Tibial nerve (tissue), 4 donors: ENCODE data around the gene SLC2A3.
"Not testable (repeated sequence)": the region's sequence is repeated elsewhere in the genome, so short reads cannot be mapped to it uniquely, and the experiment has no call there.

Experiments used
- EP300 ChIP-seq, 2 donors: sonication (generic); formaldehyde crosslinking; IDR thresholded peaks; one replicate each; pipeline ENCODE4 v1.6.1; 2017; ENCODE audit warnings: antibody characterized with exemption in 2 of 2, mild to moderate bottlenecking in 1 of 2
- POLR2A ChIP-seq, 2 donors: fragments of 450-650 bp; IDR thresholded peaks; one replicate each; pipeline ENCODE4 v1.6.1; 2017; ENCODE audit warnings: antibody characterized with exemption in 2 of 2, mild to moderate bottlenecking in 2 of 2, moderate library complexity in 2 of 2
- TF ChIP-seq, protein P1 (sequence below), 5 experiments: fragments of 200-600 bp in 3 of 5; fragments of 450-650 bp in 2 of 5; sonication (generic) in 3 of 5; IDR thresholded peaks; one replicate each; pipeline ENCODE4 v1.5.1; 2016 to 2019; ENCODE audit warnings: antibody characterized with exemption in 5 of 5, mild to moderate bottlenecking in 3 of 5, moderate library complexity in 2 of 5

DNA sequence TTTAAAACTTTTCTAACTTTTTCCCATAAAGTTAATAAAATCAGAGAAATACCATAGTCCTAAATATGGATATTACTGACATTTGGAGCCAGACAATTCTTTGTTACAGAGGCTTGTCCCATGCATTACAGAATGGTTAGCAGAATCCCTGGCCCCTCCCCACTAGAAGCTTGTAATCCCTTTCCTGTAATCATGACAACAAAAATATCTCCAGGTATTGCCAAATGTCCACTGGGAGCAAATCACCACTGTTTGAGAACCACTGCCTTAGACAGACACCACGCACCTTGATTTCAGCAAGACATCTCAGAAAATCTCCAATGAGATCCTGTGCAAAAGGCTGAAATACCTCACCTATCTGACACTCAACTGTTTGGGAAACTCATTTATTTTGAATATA is 47.5 kb upstream of the SLC2A3 start:
- TF ChIP-seq EP300, POLR2A (IDR thresholded peaks at IDR 0.05): not testable (repeated sequence)
- TF ChIP-seq, protein P1, sequence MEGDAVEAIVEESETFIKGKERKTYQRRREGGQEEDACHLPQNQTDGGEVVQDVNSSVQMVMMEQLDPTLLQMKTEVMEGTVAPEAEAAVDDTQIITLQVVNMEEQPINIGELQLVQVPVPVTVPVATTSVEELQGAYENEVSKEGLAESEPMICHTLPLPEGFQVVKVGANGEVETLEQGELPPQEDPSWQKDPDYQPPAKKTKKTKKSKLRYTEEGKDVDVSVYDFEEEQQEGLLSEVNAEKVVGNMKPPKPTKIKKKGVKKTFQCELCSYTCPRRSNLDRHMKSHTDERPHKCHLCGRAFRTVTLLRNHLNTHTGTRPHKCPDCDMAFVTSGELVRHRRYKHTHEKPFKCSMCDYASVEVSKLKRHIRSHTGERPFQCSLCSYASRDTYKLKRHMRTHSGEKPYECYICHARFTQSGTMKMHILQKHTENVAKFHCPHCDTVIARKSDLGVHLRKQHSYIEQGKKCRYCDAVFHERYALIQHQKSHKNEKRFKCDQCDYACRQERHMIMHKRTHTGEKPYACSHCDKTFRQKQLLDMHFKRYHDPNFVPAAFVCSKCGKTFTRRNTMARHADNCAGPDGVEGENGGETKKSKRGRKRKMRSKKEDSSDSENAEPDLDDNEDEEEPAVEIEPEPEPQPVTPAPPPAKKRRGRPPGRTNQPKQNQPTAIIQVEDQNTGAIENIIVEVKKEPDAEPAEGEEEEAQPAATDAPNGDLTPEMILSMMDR (IDR thresholded peaks at IDR 0.05) = not testable (repeated sequence)
